Coronary artery (tissue), 2 donors: ENCODE data around the gene CLTCL1.

Experiments
- DNase-seq: peaks from one replicate; pipeline ENCODE4 v3.0.0-alpha.2; 2017; ENCODE audit warnings: low spot score
- H3K27ac ChIP-seq, 2 donors: fragments of 200-600 bp; sonication (generic); one replicate each; pipeline ENCODE4 v1.5.1; 2016 to 2019
- H3K4me3 ChIP-seq: fragments of 200-600 bp; sonication (generic); 2 replicates; pipeline ENCODE4 v1.5.1; 2016; ENCODE audit warnings: mild to moderate bottlenecking, moderate library complexity
- CTCF ChIP-seq: fragments of 200-600 bp; sonication (generic); IDR thresholded peaks from one replicate; pipeline ENCODE4 v1.5.1; 2019; ENCODE audit warnings: antibody characterized with exemption

The CLTCL1 gene

GRCh38 chr22:19195796-19196731 is 95.5 kb downstream of the CLTCL1 start:
- no peak for DNase-seq
- no peak for TF ChIP-seq CTCF
- H3K4me3 ChIP-seq: no peak overlapping the region
- H3K27ac ChIP-seq: no peak overlapping the region

- TF ChIP-seq CTCF: no peak
- Histone ChIP-seq H3K4me3 (no peak overlapping the region), H3K27ac (no peak overlapping the region)
- DNase-seq: no peak
Measured at GRCh38 chr22:19194766-19195536, 96.6 kb downstream of the CLTCL1 start.

DNA sequence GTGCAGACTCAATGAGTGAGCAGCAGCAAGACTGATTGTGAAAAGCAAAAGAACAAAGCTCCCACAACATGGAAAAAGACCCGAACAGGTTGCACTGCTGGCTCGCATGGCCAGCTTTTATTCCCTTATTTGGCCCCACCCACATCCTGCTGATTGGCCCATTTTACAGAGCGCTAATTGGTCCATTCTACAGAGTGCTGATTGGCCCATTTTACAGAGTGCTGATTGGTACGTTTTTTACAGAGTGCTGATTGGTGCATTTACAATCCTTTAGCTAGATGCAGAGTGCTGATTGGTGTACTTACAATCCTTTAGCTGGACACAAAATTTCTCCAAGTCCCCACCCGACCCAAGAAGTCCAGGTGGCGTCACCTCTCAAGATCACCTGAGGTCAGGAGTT is 97.6 kb downstream of the CLTCL1 start:
- Histone ChIP-seq H3K27ac (no peak overlapping the region), H3K4me3 (no peak overlapping the region)
- no peak for DNase-seq
- TF ChIP-seq CTCF: no peak

- no peak for DNase-seq
- no peak for TF ChIP-seq CTCF
- Histone ChIP-seq H3K4me3 (no peak overlapping the region), H3K27ac (no peak overlapping the region)
Measured at GRCh38 chr22:19187716-19188563, 103.6 kb downstream of the CLTCL1 start.

- no peak overlapping the region for H3K4me3 ChIP-seq
- H3K27ac ChIP-seq: no peak overlapping the region
- TF ChIP-seq CTCF: no peak
- no peak for DNase-seq
Measured at GRCh38 chr22:19184276-19184997, 107.1 kb downstream of the CLTCL1 start.

DNA sequence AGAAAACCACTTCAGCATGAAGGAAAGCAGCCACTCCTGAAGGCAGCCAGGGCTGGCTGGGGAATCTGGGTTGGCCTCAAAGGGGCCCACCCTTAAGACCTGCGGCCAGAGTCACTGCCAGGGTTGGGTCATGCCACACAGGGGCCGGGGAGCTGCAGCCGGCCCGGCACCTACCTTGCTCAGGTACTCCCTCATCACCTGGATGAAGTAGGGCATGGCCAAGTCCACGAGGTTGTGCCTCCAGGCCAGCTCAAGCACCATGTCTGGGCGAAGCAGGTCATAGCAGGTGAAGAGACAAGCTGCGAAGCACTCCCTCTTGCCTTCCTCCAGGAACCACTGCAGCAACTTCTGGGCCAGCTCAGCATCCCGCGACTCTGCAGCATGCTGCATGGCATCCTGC is 108.3 kb downstream of the CLTCL1 start:
- TF ChIP-seq CTCF: no peak
- Histone ChIP-seq H3K4me3 (no peak overlapping the region), H3K27ac (no peak overlapping the region)
- no peak for DNase-seq
